Putamen (tissue), 1 donor: Measurements from ENCODE around the gene HNRNPM.
"Not testable (repeated sequence)": the region's sequence is repeated elsewhere in the genome, so short reads cannot be mapped to it uniquely, and the experiment has no call there.

ENCODE experiments used
- DNase-seq: peaks from one replicate; pipeline ENCODE4 v3.0.0-alpha.2; 2016; ENCODE audit warnings: low spot score

HNRNPM gene, protein sequence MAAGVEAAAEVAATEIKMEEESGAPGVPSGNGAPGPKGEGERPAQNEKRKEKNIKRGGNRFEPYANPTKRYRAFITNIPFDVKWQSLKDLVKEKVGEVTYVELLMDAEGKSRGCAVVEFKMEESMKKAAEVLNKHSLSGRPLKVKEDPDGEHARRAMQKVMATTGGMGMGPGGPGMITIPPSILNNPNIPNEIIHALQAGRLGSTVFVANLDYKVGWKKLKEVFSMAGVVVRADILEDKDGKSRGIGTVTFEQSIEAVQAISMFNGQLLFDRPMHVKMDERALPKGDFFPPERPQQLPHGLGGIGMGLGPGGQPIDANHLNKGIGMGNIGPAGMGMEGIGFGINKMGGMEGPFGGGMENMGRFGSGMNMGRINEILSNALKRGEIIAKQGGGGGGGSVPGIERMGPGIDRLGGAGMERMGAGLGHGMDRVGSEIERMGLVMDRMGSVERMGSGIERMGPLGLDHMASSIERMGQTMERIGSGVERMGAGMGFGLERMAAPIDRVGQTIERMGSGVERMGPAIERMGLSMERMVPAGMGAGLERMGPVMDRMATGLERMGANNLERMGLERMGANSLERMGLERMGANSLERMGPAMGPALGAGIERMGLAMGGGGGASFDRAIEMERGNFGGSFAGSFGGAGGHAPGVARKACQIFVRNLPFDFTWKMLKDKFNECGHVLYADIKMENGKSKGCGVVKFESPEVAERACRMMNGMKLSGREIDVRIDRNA

DNA sequence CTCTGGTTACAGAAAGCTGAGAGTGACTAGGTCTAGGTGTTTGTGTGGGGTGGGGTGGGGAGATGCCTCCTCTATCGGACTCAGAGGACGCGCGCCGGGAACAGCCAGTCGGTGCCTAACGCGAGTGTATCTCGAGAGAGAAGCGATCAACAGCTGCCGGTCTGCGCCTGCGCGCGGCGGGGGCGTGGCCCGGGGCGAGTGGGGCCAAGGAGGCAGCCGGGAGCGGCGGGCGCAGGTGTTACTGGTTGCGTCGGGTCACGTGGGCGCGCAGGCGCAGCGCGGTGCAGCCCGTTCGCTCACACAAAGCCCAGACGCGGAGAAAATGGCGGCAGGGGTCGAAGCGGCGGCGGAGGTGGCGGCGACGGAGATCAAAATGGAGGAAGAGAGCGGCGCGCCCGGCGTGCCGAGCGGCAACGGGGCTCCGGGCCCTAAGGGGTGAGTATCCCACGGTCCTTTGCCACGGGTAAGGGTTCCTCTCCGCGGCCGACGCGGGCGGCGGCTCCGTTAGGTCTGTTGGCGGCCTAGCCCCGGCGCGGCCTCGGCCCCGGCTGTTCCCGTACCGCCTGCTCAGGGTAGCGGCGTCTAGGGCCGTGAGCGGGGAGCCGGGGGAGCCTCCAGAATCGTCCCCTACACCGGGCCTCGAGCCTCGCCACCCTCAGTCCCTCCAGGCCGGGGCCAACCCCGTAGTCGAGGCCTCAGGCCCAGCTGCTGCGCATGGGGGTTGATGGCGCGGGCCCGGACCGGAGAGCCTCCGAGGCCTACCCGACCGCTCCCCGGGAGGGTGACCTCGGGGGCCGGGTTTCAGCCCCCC, at the start of gene HNRNPM:
Gene HNRNPM, plus strand, starts transcription at position 299 of the 811 bp plus-strand sequence. Its CDS starts 24 bp downstream, at position 323.
- peak; percentile 98 for DNase-seq

GRCh38 chr19:8395621-8396082, 49.1 kb upstream of the HNRNPM start:
- DNase-seq, result no peak

DNA sequence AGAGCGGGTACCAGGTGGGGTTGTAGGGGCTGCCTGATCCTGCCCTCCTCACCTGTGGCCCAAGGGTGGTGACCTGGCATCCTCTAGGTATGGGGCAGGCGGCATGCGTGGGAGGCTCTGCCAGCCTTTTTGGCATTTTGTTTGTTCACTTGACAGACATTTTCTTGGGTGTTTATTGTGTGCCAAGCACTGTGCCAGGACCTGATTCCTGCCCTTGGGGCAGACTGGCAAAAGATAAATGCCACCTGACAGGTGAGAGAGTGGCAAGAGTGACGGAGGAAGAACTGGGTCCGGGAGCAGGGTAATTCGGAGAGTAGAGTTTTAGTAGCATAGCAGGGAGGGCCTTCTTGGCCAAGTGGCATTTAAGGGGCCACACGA, 48.6 kb upstream of the HNRNPM start:
- no peak for DNase-seq

DNA sequence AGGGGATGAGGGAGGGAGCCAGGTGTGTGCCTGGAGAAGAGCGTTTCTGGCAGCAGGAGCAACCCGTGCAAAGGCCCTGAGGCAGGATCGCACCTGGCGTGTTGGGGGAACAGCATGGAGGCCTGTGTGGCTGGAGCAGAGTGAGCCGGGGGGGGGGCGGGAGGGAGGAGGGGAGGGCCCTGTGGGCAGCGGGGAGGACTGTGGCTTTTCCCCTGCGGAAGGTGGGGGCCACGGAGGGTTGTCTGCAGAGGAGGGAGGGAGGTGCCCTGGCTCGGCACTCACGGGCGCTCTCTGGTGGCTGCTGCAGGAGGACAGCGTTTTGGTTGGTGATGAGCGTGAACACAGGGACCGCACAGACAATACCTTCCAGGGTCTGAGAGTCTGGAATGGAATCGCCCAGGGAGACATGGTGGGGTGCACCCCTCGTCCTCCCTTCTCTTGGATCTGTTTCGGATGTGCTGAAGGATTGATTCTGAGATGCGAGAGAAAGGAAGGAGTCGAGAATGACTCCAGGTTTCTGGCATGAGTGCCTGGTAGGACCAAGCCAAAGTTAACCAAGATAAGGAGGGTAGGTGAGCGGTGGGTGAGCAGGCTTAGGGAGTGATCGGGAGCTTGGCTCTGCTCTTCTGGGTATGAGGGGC, 48.1 kb upstream of the HNRNPM start:
- DNase-seq, result no peak

DNA sequence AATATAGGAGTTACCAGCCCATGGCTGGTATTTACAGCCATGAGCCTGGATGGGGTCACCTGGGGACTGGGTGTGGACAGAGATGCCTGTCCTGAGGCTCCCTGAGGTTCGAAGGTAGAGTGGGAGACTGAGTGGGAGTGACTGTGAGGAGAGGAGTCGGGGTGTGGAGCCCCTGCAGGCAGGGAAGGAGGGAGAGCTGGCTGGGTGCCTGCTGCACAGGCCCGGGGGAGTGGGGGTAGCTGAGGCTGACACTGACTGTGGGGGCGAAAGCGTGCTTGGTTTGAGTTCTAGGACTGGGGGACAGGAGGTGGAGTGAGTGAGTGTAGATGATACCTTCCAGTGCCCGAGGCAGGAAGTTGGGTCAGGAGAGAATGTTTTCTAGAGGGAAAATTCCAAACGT, 47.5 kb upstream of the HNRNPM start:
- no peak for DNase-seq

DNA sequence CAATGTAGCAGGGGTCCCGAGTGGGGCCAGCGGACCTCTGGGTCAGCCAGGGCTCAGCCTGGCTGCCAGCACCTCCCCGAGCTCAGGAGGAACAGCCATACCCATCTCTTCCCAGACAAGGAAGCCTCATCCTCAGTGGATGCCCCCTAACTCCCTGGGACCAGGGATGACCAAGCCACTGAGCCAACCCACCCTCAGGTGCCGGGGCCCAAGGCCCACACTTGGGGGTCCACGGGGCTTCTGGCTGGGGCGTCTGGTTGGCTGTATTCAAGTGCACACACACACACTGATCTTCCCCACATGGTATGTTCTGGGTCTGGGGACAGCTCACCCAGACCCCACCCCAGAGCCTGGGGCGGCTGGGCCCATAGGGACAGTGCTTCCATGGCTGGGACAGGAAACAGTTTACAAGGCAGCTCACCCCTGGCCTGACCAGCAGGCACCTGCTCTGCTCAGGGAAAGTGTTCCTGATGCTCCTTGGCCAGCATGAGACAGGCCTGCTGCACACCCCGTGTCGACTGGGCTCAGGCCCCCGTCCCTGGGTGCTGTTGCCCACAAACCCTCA, 46.9 kb upstream of the HNRNPM start:
- DNase-seq, result no peak

DNA sequence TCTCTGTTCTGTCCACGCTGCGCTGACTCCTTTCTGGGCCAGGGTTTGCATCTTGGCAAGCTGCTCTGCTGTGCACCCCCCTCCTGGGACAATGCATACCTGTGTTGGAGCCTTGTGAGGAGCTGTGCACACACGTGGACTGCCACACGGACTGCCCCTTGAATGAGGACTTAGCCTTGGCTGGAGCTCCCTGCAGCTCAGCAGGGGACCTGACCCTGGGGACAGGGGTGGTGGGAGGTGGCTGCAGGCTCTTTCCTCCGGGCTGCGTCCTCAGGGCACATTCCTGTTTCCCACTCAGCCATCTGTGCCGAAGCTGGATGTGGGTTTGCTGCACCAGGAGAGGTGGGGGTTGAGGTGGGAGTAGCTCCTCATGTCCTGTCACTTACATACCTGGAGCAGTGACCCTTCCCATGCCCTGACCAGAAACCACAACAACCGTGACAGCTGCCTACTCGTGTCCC, 46.4 kb upstream of the HNRNPM start:
- DNase-seq, result no peak

DNA sequence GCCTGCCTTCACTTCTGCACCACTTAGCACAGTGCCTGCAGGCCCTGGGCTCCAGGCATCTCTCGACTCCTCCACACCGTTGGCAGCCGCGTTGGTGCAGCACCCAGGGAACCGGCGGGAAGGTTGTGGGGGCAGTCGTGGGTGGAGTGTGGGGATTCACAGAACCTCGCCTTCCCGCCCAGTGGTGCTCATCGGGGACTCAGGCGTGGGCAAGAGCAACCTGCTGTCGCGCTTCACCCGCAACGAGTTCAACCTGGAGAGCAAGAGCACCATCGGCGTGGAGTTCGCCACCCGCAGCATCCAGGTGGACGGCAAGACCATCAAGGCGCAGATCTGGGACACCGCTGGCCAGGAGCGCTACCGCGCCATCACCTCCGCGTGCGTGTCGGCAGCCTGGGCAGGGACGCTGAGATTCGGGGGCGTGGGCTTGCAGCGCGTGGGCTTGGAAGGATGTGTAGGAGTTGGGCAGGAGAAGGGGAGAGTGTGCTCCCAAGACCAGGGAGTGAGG, 45.0 kb upstream of the HNRNPM start:
- DNase-seq, result no peak

DNA sequence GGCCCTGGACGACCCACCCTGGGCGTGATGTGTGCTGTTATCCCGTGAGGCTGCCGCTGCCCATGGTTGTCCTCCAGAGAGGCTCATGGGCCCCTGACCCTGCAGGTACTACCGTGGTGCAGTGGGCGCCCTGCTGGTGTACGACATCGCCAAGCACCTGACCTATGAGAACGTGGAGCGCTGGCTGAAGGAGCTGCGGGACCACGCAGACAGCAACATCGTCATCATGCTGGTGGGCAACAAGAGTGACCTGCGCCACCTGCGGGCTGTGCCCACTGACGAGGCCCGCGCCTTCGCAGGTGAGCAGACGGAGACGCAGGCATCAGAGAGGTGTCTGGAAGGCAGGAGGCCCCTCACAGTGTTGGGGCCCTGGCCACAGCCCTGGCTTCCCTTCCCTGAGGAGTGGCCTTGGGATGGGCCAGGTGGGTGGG, 42.8 kb upstream of the HNRNPM start:
- DNase-seq, result no peak

- no peak for DNase-seq
Observed at GRCh38 chr19:8403098-8403819, 41.5 kb upstream of the HNRNPM start.

DNA sequence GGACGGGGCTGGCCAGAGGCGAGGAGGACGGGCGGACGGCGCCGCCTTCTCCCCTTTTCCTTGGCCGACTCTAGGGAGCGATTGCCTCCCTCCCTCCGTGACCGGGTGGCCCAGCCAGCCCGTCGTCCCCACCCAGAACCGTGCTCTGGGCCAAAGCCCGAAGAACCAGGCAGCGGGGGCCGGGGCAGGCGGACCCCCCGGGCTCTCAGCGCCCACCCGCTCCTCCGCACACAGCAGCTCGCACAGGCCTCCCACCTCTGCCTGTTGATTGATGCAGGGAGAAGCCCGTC, 41.0 kb upstream of the HNRNPM start:
- DNase-seq, result no peak

GRCh38 chr19:8404391-8405151, 40.2 kb upstream of the HNRNPM start:
- no peak for DNase-seq

DNA sequence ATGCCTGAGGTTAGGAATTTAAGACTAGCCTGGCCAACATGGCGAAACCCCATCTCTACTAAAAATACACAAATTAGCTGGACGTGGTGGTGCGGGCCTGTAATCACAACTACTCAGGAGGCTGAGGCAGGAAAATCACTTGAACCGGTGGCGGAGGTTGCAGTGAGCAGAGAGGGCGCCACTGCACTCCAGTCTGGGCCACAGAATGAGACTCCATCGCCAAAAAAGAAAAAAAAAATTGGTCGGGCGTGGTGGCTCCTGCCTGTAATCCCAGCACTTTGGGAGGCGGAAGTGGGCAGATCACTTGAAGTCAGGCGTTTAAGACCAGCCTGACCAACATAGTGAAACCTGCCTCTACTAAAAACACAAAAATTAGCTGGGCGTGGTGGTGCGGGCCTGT, 34.1 kb upstream of the HNRNPM start:
- not testable (repeated sequence) for DNase-seq

- peak; percentile 98 for DNase-seq
Observed at GRCh38 chr19:8412783-8413628, 31.8 kb upstream of the HNRNPM start, which contains the start of gene MARCHF2. Gene MARCHF2 (plus strand): TSS chr19:8413305. CDS start chr19:8421841, 8,536 bp downstream.

DNA sequence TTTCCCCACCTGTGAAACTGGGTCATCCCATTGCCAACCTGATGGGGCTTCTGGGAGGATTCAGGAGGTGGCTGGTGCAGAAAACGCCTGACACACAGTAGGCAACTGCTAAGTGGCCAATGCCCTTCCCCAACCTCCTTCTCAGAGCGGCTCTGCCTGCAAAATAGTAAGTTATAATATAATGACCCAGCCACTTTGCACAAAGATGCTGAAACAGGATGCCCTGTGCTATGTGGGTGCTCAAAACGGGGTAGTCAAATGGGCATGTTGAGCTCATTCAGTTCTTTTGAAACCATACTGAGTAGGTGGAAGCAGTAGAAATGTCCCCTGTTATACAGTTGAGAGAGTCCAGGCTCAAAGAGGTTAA, 31.2 kb upstream of the HNRNPM start:
- no peak for DNase-seq

DNA sequence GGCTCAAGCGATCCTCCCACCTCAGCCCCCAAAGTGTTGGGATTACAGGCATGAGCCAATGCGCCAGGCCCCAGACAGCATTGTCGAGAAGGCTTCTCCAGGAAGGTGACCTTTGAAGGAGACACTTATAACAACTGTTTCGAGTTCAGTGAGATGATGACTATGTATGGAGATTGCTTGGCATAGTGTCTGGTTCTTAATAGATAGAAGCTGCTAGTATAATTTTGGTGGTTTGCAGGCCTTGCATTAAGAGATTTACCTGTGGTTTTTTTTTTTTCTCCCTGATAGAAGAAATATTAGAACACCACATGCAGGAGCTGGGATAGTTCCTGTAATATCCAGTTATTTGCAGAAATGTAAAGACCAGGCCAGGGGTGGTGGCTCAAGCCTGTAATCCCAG, 28.0 kb upstream of the HNRNPM start:
- DNase-seq, result no peak

DNA sequence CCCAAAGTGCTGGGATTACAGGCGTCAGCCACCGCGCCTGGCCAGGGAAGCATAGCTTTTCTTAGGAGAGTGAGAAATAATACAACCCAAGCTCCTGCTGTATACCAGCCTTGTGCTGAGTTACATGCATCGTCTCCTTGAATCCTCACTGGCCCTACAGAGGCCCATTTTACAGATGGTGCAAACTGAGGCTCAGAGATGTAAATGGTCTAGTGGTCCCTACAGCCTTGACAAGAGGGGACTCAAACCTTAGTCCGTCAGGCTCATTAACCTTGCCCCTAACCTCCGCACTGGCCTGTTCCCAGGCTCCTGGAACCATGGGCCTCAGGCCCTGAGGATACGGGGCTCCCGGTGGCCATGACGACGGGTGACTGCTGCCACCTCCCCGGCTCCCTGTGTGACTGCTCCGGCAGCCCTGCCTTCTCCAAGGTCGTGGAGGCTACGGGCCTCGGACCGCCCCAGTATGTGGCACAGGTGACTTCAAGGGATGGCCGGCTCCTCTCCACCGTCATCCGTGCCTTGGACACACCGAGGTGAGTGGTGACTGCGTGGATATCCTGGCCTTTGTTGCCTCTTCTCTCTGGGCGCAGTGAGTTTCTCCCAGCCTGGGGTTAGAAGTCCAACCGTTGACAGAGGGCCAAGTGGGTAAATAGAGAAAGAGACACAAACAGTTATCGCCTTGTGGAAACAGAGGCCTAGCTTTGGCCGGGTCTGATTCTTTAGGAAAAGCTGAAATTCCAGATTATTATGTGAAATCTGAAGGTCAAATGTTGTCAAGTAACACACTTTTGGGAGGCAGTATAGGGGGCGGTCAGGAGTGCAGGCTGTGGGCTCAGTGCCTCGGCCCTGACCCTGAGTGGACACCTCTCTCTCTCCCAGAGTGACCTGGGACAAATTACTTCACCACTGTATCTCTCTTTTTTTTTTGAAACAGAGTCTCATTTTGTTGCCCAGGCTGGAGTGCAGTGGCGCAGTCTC, 23.0 kb upstream of the HNRNPM start:
- DNase-seq, result no peak

GRCh38 chr19:8423817-8424223, 21.0 kb upstream of the HNRNPM start:
- peak; percentile 56 for DNase-seq
